Measurements from ENCODE around the gene ZNF385C. TPM values are rescaled to one million over a fixed set of nuclear protein-coding genes. Genes with fewer than 3 reads are reported as not detected.

The ZNF385C gene
- total RNA-seq, 1 experiment from 2014 or later, result 1.1 TPM

DNA sequence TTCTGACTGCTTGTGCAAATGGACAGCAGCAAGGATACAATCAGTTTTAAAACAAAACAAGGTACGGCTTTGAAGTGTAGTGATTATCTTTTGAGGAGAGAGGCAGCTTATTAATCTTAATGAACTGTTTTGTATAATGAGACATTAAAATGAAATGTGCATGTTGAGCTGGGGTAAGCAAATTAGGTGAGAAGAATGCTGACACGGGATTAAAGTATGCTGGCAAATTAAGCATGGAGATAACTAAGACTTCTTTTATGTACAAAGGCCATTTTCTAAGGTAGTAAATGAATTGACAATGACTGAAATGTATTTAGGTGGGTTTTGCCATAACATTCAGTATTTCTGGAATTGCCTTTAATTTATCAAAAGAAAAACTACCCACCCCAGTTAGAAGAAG, 99.8 kb downstream of the ZNF385C start:
- ATAC-seq, result no peak
- BruUV-seq (replicated peaks), result no TSS peak
- no peak for DNase-seq (ENCODE audit: low read depth, low spot score)
- H3K27ac ChIP-seq (ENCODE audit: low read depth, low read length), result no peak overlapping the region
- no peak overlapping the region for H2AFZ ChIP-seq (ENCODE audit: low read depth, low read length, poor library complexity, severe bottlenecking)
- H3K9me2 ChIP-seq (ENCODE audit: insufficient read depth), result no peaks in the 10 kb centered on the region
- POLR2A ChIA-PET, result interaction anchor here (1.1 kb wide), 1 partner anchor 425 kb away, joined by 3 read pairs; the partner anchor contains the start of gene CAVIN1
- peaks cover 52% of the 10 kb centered on the region for H3K79me2 ChIP-seq (ENCODE audit: insufficient read depth, low read length)
- H3K9ac ChIP-seq (ENCODE audit: low read length), result no peak overlapping the region
- H3K36me3 ChIP-seq (ENCODE audit: control insufficient read depth in 1 of 2, insufficient read depth in 2 of 2, low read length in 2 of 2), result peaks cover 38 to 50% of the 10 kb centered on the region in 2 experiments
- H3K4me1 ChIP-seq (ENCODE audit: control insufficient read depth in 1 of 2, insufficient read depth in 2 of 2, low read length in 2 of 2), result peaks cover 20 to 40% of the 10 kb centered on the region in 2 experiments
- intact Hi-C loops (cut with micrococcal nuclease), result no loop called here
- no peak overlapping the region for H3K4me2 ChIP-seq (ENCODE audit: low read length)
- no peaks in the 10 kb centered on the region for H3K9me3 ChIP-seq (ENCODE audit: control insufficient read depth in 1 of 2, insufficient read depth in 1 of 2, low read depth in 1 of 2, low read length in 2 of 2)
- no peaks in the 10 kb centered on the region for H3K27me3 ChIP-seq (ENCODE audit: insufficient read depth, low read length)
- CTCF ChIA-PET, result no interaction called here
- RAD21 ChIA-PET (ENCODE audit: low non-redundant PET in 1 of 2, low total read pairs in 2 of 2, uncharacterized antibody in 2 of 2, unreplicated experiment in 2 of 2), result no interaction called here
- TF ChIP-seq TCF7L2 (IDR thresholded peaks at IDR 0.05; ENCODE audit: borderline replicate concordance, extremely low read depth, insufficient read depth, insufficient read length) (no peak), SRF (IDR thresholded peaks at IDR 0.05; ENCODE audit: low read depth) (no peak), SIN3A (IDR thresholded peaks at IDR 0.05; ENCODE audit: low read depth) (no peak), POLR2AphosphoS5 (IDR thresholded peaks at IDR 0.05; ENCODE audit: low read depth, low read length) (no peak), CTCF (IDR thresholded peaks at IDR 0.05 in 2 of 3, conservative IDR thresholded peaks at IDR 0.05 in 1 of 3; ENCODE audit: borderline replicate concordance in 1 of 3, insufficient read depth in 1 of 3, low read depth in 2 of 3, low read length in 2 of 3) (no peak), CEBPB (IDR thresholded peaks at IDR 0.05; ENCODE audit: low read depth) (no peak), YY1 (IDR thresholded peaks at IDR 0.05; ENCODE audit: extremely low read depth, insufficient replicate concordance, low read depth, low read length) (no peak), FOSL1 (IDR thresholded peaks at IDR 0.05; ENCODE audit: low read depth) (no peak), POLR2A (IDR thresholded peaks at IDR 0.05; ENCODE audit: borderline replicate concordance, extremely low read depth, insufficient read depth, insufficient read length) (no peak), CBX3 (IDR thresholded peaks at IDR 0.05; ENCODE audit: low read depth) (no peak), SP1 (IDR thresholded peaks at IDR 0.05; ENCODE audit: low read depth) (no peak), EZH2 (IDR thresholded peaks at IDR 0.05) (no peak), ELF1 (IDR thresholded peaks at IDR 0.05; ENCODE audit: borderline replicate concordance, low read depth) (no peak), RAD21 (IDR thresholded peaks at IDR 0.05; ENCODE audit: low read depth) (no peak), ZFX (IDR thresholded peaks at IDR 0.05) (no peak), ZNF274 (IDR thresholded peaks at IDR 0.05; ENCODE audit: low read depth, low read length) (no peak)
- TF ChIP-seq, protein P1, sequence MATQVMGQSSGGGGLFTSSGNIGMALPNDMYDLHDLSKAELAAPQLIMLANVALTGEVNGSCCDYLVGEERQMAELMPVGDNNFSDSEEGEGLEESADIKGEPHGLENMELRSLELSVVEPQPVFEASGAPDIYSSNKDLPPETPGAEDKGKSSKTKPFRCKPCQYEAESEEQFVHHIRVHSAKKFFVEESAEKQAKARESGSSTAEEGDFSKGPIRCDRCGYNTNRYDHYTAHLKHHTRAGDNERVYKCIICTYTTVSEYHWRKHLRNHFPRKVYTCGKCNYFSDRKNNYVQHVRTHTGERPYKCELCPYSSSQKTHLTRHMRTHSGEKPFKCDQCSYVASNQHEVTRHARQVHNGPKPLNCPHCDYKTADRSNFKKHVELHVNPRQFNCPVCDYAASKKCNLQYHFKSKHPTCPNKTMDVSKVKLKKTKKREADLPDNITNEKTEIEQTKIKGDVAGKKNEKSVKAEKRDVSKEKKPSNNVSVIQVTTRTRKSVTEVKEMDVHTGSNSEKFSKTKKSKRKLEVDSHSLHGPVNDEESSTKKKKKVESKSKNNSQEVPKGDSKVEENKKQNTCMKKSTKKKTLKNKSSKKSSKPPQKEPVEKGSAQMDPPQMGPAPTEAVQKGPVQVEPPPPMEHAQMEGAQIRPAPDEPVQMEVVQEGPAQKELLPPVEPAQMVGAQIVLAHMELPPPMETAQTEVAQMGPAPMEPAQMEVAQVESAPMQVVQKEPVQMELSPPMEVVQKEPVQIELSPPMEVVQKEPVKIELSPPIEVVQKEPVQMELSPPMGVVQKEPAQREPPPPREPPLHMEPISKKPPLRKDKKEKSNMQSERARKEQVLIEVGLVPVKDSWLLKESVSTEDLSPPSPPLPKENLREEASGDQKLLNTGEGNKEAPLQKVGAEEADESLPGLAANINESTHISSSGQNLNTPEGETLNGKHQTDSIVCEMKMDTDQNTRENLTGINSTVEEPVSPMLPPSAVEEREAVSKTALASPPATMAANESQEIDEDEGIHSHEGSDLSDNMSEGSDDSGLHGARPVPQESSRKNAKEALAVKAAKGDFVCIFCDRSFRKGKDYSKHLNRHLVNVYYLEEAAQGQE (IDR thresholded peaks at IDR 0.05; ENCODE audit: low read depth), result no peak
- TF ChIP-seq, protein P2, sequence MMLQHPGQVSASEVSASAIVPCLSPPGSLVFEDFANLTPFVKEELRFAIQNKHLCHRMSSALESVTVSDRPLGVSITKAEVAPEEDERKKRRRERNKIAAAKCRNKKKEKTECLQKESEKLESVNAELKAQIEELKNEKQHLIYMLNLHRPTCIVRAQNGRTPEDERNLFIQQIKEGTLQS (IDR thresholded peaks at IDR 0.05), result no peak
- TF ChIP-seq, protein P3, sequence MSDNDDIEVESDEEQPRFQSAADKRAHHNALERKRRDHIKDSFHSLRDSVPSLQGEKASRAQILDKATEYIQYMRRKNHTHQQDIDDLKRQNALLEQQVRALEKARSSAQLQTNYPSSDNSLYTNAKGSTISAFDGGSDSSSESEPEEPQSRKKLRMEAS (IDR thresholded peaks at IDR 0.05), result no peak
- no peak overlapping the region for H3K4me3 ChIP-seq (replicated peaks in 1 of 2; ENCODE audit: low read depth in 1 of 2, low read length in 2 of 2)
- peaks cover 30% of the 10 kb centered on the region; the same call in 1 of the 2 replicates for H4K20me1 ChIP-seq (ENCODE audit: insufficient read depth)
